GM10266 (cell line): ENCODE measurements around the gene C1R.
"Not testable (repeated sequence)": the region's sequence is repeated elsewhere in the genome, so short reads cannot be mapped to it uniquely, and the experiment has no call there.

Experiments used
- DNase-seq: peaks from one replicate; pipeline ENCODE4 v3.0.0; 2012; ENCODE audit errors: extremely low spot score
- TF ChIP-seq, protein P1 (sequence below): IDR thresholded peaks from 2 replicates; pipeline ENCODE4 v1.5.1; 2012; ENCODE audit warnings: mild to moderate bottlenecking, low read depth; ENCODE audit not compliant: control insufficient read depth, insufficient read depth; ENCODE audit errors: missing control alignments

The C1R gene

GRCh38 chr12:7110661-7111060 lies 18.4 kb upstream of the C1R start:
- TF ChIP-seq, protein P1, sequence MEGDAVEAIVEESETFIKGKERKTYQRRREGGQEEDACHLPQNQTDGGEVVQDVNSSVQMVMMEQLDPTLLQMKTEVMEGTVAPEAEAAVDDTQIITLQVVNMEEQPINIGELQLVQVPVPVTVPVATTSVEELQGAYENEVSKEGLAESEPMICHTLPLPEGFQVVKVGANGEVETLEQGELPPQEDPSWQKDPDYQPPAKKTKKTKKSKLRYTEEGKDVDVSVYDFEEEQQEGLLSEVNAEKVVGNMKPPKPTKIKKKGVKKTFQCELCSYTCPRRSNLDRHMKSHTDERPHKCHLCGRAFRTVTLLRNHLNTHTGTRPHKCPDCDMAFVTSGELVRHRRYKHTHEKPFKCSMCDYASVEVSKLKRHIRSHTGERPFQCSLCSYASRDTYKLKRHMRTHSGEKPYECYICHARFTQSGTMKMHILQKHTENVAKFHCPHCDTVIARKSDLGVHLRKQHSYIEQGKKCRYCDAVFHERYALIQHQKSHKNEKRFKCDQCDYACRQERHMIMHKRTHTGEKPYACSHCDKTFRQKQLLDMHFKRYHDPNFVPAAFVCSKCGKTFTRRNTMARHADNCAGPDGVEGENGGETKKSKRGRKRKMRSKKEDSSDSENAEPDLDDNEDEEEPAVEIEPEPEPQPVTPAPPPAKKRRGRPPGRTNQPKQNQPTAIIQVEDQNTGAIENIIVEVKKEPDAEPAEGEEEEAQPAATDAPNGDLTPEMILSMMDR, result no peak
- no peak for DNase-seq

DNA sequence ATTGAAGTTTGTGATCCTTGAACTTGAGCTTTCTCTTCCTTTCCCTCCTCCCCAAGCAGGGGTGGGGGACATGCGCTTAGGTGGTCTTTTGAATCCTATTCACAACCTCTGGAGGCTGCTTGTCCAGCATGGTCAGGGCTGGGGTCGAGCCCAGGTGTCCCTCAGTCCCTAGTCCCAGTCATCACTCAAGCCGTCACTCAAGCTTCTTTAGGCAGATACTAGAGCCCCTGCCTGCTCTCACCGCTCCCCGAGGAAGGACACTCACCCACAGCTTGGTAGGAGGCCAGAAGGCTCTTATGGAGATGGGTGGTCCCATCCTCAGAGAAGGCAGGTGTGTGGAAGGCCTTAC lies 17.3 kb upstream of the C1R start:
- TF ChIP-seq, protein P1, result no peak
- no peak for DNase-seq

GRCh38 chr12:7108796-7109571 lies 16.7 kb upstream of the C1R start, which contains the start of gene C1RL:
C1RL (minus strand) TSS chr12:7109214; CDS start chr12:7109180, 34 bp downstream.
- peak; percentile 56 for DNase-seq
- TF ChIP-seq, protein P1, result peak; percentile 98

DNA sequence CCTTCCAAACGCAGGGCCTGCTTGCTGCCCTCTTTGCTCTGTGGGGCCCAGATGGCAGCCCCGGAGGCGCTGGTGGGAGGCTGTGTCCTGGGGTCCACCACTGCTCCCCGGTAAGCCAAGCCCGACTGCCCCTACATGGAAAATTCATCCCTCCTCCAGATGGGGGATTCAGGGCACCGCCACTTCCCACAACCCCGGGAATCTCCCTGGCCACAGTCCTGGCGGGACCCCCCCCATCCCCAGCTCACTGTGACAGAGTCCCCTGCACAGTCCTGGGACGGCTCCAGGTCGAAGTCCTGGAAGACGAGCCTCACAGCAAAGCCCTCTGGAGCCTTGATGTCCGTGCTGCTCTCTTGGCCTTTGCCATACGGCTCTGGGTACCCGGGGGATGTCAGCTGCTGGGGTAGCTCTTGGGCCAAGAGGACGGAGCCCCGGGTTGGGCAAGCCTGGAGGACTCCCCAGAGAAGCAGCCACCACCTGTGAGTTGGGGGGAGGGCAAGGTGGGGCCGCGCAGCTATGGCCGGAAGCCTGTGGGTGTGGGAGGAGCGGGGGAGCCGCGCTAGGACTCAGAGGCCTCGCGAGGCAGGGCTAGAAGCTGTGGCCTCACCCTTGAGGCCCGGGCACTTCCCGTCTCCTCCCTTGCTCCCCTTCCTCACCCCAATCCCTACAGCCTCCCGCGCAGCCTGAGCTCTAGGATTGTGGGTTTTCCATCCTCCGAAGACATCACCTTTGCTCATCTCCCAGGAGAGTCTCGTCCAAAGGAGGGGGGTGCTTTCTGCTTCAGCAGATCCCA lies 16.0 kb upstream of the C1R start:
- TF ChIP-seq, protein P1, result no peak
- DNase-seq, result peak; percentile 83

GRCh38 chr12:7107636-7108002 lies 15.4 kb upstream of the C1R start:
- TF ChIP-seq, protein P1, result no peak
- DNase-seq, result no peak

GRCh38 chr12:7107181-7107580 lies 14.9 kb upstream of the C1R start:
- DNase-seq, result not testable (repeated sequence)

- TF ChIP-seq, protein P1, result no peak
- no peak for DNase-seq
These were observed 13.8 kb upstream of the C1R start for GRCh38 chr12:7106082-7106481.
